EH (cell line): ENCODE results near the gene CACNA2D4.
"Not testable (repeated sequence)": the region's sequence is repeated elsewhere in the genome, so short reads cannot be mapped to it uniquely, and the experiment has no call there.

Experiments used
- DNase-seq: peaks from one replicate; pipeline ENCODE4 v3.0.0-alpha.2; 2015; ENCODE audit warnings: low read depth

Gene CACNA2D4

DNA sequence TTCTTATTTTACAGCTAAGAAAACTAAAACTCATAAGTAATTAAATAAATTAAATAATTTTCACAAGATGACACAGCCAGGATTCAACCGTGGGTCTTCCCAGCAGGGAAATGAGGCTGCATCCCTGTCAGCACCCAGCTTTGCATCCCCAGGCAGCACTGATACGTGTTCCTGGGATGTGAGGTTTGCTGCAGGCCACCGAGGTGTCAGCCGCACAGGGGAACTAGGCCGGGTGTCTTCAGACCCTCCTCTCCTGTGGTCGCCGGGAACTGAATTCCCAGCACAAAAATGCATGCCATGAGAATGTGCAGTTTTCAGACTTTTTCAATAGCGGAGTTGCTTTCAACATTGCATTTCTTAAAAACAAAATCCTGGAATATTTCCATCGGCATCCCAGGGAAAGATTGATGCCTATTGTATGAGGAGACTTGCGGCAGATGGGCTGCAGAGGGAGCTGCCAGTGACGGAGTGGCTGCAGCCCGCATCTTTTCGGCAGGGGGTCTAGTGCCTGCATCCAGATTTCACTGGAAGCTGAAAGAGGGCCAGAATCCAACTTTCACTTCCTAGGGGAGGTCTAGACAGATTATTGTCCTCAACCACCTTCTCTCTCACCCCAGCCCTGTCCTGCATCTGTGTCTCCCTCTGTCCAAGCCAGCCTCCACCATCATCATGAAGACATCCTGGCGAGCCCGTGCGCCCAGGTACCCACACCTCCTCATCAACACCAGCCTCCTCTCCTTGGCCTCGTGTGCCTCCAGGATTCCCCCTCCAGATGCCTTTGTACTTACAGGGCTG, 85.5 kb downstream of the CACNA2D4 start:
- DNase-seq, result no peak

DNA sequence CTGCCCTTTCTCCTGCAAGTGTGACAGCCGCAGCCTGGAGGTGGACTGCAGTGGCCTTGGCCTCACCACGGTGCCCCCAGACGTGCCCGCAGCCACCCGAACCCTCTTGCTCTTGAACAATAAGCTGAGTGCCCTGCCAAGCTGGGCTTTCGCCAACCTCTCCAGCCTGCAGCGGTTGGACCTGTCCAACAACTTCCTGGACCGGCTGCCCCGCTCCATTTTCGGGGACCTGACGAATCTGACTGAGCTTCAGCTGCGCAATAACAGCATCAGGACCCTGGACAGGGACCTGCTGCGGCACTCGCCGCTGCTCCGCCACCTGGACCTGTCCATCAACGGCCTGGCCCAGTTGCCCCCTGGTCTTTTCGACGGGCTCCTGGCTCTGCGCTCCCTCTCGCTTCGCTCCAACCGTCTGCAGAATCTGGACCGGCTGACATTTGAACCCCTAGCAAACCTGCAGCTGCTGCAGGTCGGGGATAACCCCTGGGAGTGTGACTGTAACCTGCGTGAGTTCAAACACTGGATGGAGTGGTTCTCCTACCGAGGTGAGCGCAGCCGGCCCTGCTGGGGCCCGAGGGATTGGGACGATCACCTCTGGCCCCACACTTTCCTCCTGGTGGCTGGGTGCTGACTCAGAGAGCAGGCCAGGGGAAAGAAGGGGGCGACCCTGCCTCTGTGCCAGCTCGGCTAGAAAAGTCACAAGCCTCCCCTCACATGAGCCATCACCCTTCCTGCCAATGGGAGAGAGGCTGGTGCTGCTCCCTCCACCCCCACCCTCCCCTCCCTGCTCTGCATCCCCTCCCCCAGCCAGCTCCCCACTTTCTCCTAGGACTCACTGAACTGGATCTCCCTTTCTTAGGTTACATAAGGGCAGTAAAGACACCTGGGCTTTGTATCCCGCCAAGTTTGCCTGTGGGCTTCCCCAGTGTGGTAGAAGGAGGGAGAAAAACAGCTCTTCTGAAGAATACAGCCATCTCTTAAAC, 87.2 kb downstream of the CACNA2D4 start:
- peak; percentile 68 for DNase-seq

DNA sequence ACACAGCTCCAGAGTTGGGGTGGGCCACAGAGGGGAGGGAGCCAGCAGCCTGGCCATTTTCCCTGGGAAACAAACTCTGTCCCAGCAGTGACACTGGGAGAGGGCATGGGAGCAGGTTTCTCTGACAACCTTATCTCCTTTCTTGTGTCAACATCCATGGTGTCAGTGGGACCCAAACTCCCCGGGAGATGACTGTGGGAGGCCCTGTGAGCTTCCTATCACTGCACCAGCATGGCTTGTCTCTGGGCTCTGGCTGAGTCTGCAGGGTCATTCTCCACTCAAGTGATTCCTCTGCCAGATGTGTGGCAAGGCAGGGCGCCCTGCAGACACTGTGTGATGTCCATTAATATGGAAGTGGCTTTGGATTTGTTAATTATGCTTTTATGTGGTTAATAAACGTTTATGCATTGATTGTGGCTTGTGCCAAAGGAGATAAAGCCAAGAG, 88.0 kb downstream of the CACNA2D4 start:
- no peak for DNase-seq

DNA sequence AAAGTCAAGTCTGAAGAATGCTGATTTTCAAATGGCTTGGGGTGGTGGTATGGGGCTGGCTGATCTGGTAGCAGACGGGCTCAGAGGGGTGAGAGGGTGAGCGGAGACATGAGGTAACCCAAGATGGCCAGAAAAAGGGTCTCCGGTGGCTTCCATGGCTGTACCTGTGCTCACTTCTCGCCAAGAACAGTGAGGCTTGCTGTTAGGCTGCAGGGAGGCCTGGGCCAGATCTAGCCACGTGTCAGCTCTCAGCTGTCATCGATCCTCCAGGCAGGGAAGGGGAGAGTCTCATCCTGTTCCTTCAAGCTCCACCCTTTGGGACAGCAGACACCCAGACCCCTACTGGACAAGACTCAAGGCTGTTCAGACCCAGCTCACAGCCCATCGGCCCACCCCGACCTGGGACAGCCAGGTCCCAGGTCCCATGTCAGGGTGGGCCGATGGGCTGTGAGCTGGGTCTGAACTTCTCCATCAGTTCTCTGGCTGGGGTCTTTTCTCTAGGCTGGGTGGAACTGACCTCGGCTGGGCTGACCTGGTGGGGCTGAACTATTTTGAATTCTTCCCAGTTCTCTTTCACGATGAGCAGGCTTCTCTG, 89.0 kb downstream of the CACNA2D4 start:
- DNase-seq, result no peak

DNA sequence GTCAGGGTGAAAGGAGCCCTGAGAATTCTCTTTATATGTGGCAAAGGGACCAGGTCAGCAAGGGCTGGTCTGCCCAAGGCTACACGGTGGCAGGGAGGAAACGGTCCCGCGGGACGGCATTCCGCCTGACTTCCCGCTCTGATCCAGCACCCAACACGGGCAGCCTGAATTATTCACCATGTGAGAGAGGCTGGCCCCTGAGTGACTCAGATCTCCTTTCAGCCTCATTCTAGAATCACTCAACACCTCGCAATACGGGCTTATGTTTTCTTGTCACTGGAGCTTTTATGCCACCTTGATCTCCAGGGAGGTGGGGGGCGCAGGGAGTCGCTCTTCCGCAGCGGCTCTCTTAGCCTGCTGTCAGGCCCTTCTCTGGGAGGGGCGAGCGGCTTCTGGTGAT, 89.6 kb downstream of the CACNA2D4 start:
- no peak for DNase-seq

DNA sequence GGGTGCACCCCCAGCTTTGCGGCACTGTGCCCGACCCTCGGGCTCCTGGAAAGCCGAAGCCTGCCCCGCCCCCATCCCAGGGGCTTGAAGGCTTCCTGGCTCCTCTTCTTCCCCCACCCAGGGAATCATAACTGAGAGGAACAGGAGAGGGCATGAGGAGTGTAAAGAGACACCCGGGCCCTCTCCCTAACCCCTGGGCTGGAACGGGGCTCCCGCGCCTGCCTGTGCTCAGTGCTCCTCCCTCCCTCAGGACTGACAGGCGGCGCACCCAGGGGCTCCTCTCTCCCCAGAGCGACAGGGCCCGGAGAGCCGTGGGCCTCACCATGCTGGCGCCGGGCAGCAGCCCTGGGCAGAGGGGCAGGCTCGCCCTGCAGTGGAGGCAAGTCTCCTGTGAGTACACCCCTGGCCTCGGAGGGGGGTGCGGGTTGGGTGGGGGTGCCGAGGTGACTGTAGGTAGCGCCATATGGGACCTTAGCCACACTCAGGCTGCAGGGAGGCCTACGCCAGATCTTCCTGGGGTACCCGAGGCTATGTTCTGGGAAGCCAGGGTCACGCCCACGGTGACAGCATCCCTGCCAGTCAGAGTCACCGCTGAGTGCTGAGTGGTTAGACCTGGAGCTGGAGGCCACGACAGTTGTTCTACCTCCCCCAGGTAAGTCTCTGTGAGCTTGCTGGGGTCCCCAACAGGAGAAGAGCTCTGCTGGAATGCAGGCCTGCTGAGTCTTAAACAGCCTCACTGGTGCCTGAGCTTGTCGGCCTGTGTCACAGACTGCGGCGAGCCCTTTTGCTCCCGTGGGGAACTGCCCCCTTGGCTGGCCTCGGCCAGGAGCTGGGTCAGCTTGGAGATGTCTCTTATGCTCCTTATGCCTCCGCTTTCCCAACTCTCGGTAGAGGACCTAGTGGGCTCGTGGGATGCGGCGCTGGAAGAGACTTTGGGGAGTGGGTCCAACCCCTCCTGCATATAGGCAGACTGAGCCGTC, 90.3 kb downstream of the CACNA2D4 start:
- DNase-seq, result no peak

DNA sequence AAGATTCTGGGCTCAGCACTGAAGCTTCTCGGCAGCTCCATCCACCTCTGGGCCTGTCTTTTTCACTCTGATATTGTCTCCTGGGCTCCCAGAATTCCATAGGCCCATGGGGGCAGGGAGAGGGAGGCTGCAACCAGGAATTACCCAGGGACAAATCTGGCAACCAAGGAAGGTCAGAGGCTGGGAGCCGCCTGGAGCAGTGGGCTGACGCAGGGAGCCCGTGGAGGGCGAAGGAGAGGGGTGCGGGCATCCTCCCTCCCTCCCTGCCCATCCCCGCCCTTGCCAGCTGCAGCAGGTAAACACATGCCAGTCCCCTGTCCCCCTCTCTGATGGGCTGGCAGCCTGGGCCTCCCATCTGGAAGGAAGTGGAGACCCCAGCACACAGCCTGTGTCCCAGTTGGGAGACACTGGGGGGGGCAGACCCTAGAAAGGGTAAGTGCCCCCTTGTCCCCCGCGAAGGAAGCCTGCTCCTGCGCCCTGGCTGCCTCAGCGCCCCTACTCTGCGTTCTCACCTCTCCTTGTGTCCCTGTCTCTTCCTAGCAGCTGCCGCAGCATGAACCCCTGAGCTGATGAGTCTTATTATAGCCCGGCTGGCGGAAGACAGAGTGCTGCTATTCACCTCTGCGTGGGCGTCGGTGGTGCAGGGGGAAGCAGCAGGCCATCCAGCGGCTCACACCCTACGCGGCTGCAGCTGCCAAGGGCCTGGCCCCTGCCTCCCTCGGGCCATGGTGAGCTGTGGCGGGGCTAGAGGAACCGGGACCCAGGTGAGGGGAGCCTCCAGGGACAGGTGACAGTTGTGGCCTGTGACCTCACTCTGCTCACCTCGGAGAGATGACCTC, 91.4 kb downstream of the CACNA2D4 start:
- DNase-seq, result no peak

DNA sequence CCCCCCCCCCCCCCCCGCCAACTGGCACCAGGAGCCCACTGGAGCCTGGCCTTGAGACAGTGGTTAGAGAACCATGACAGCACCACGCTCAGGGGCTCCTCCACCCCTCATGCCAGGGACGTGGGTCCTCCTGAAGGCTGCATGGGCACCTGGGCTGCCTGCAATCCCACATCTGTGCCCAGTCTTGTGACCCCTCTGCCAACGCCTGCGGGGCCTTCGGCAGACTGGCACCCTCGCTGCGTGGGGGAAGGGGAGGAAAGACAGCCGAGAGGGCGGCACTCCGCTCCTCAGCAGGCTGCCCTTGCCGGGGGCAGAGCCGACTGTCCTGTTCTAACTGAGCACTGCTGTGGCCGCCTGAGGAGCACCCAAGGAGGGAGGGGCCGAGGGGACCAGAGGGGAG, 92.1 kb downstream of the CACNA2D4 start:
- DNase-seq, result no peak

DNA sequence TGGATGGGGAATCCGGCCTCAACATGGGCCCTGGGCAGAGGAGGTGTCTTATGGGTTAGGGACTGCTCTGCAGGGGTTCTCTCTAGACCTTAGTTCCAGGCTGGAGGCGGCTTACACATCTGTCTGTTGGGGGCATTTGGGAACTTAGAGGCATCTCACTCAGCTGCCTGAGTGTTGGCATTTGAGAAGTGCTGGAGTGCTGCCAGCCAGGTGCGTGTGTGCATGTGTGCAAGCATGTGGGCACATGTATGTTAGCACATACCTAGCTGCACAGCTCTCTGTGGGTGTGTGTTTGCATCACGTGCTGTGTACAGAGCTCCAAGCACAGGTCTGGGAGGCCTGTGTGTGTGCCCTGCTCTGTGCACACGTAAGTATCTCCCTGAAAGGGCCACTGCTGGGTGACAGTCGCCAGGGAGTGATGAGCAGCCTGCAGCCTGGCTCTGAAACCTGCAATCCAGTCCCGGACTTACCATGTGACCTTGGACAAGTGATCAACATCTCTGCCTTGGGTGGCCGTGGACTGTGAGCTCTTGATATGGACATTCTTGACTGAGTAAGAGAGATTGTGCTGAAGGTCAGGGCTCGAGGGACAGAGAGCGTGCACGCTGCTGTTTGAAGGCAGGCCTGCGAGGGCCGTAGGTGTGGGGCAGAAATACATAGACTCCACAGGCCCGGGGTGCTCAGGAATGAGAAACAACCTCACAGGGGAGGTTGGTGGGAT, 92.9 kb downstream of the CACNA2D4 start:
- no peak for DNase-seq

DNA sequence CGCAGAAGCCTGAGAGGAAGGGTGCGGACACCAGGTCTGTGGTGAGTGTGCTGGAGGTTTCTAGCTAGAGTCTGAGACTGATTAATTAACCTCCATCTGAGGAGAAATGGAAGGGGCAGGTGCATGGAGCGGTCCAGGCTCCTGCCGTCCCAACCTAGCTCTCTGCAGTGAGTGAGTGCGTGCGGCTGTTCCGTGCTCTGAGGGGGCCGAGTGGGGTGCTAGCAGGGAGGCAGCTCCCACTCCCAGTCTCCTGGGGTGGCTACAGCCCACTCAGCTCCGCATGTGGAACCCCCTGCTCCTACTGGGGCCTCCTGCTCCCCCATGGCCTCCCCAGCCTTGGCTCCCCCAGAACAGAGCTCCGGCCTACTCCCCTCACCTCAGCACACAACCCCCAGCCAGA, 95.2 kb downstream of the CACNA2D4 start:
- DNase-seq, result no peak

DNA sequence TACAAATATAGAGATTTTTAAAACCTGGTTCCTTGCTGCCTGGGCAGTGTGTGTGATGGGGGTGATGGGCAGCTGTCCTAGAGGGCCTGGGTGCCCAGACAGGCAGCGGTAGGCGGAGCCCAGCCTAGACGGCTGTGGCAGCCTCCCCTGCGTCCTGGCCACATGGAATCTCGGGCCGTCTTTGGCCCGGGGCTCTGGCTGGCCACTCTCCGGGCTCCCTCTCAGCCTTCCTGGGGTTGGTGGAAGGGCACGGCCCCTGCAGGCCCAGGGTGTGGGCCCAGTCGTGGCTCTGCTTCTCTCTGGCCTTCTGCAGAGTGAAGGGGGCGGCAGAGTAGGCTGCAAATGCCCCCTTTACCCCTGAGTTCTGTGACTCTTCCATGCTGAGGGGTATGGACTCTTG, 95.8 kb downstream of the CACNA2D4 start:
- DNase-seq, result no peak

DNA sequence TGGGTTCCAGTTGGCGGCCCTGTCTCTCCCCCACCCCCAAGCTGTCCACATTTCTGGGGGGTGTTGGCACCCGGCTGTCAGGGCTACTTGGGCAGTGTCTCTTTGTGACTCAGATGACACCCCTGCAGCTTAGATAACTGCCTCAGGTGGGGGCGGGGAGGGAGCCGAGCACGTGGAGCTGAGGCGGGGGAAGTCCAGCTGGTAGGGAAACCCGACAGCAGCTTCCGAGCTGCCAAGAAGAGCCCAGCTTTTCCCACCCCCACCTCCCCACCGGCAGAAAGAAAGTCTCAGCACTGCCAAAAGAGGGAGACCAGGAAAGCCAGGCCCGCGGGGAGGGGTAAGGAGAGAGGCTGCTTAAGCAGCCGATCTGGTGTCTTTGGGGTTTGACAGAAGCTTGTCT, 96.6 kb downstream of the CACNA2D4 start:
- no peak for DNase-seq

DNA sequence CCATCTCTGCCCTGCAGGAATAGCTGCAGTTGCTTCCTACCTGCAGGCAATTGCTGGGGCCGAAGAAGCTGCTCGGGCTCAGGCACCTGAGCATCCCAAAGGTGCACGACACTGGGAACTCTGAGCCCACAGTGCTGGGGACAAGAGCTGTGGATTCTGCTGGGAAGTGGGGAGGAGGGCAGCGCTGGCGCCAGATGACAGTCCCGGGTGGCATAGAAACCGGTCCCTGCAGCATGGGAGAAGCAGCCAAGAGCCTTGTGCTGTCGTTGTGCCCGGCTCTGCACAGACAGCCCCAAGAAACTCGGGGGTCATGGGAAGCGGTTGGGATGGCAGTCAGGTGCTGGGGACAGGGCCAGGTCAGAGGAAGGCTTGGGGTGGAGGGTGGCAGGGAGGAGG, 97.6 kb downstream of the CACNA2D4 start:
- no peak for DNase-seq

DNA sequence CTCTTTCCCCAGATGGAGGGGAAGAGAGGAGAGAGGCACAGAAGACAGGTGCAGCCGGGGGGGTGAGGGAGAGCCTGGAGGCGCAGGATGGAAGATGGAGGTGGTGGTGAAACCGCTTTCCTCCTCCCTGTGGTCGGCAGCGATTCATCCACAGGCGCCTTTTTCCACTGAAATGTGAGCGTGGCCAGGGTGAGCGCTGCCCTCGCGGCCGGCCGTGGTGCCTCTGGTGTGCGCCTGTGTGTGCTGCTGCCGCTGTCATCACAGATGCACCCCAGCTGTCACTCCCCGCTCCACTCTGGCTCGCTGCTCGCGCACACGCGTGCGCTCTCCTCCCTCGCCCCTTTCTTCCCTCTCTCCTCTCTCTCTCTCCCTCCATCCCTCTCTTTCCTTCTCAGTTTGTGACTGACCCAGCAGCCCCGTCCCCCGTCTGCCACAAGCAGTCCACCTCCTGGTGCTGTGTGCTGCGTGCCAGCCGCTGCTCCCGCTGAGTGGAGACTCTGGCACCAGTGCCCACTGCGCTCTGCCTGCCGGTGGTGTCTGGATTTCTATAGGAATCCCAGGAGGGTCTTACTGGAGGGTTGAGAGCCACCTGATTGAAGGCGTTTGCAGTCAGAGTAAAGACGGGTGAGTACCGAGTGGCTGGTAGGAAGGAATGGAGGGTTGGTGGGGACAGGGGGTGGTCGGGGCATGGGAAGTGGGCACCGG, 98.1 kb downstream of the CACNA2D4 start, which contains the start of gene LRTM2:
TSS of gene LRTM2 (plus strand) at position 375 of the 705 bp plus-strand sequence. CDS start 7,584 bp downstream, outside the sequence.
- DNase-seq, result no peak

DNA sequence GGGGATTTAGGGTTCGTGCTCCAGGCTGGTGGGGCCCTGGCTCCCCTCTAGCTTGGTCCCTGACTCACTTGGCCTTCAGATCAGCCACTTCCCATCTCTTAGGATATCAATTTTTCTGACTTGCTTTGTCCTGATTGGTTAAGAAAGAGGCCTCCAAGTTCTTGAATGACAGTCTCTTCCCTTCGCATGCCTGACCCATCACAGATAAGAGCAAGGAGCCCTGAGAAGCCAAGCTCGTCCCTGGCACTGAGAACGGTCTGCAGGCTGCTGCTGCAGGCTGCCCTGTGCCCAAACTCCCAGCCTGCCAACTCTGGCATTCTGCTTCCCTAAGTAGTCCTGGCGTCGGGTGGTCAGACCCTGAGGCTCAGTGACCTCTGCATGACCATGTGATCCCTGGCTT, 98.9 kb downstream of the CACNA2D4 start:
- no peak for DNase-seq

DNA sequence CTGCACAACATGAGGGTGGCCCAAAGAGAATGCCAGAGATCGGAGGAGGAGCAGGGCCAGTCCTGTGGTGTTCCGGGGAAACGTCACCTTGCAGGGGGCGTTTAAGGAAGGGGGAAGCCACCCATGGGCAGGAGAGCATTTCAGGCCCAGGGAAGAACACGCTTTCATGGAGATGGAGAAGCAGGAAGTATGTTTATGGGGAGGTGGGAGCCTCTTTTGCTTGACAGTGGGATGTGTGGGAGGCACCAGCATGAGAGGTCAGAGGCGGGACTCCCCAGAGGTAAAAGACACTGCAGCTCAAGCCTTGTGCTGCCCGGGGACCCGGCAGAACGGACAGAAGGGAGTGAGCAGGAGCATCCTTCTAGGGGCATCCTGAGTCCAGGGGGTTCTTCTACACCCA, 99.4 kb downstream of the CACNA2D4 start:
- no peak for DNase-seq

DNA sequence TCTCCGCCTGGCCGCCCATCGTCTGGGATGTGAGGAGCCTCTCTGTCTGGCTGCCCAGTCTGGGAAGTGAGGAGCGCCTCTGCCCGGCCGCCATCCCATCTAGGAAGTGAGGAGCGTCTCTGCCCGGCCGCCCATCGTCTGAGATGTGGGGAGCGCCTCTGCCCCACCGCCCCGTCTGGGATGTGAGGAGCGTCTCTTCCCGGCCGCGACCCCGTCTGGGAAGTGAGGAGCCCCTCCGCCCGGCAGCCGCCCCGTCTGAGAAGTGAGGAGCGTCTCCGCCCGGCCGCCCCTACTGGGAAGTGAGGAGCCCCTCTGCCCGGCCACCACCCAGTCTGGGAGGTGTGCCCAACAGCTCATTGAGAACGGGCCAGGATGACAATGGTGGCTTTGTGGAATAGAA, 100.5 kb downstream of the CACNA2D4 start:
- not testable (repeated sequence) for DNase-seq

DNA sequence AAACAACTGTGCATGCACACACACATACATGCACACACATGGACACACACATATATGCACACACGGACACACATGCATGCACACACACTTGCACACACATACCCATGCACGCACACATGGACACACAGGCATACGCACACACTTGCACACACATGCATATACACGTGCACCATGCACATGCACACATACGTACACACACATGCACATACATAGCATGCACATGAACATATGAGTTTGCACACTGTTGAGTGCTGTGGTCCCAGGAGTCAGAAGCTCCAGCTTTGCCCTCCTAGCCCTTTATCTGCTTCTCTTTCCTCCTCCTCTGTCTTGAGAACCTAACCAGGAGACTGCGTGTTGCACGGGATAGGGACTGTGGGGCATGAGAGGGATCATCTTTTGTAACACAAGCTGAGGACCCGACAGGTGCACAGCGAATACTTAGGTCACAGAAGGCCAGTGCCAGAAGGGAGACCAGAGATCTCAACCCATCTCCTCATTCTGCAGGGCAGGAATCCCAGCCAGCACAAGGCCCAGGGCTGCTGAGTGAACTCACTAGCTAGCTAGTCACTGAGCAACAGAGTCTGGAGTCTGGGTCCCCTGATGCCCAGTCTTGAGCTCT, 101.6 kb downstream of the CACNA2D4 start:
- no peak for DNase-seq
